Smooth muscle cell (in vitro differentiated cells): ENCODE measurements around the gene IL23R. TPM values are rescaled to one million over a fixed set of nuclear protein-coding genes. Genes with fewer than 3 reads are reported as not detected.
"Not testable (repeated sequence)": the region's sequence is repeated elsewhere in the genome, so short reads cannot be mapped to it uniquely, and the experiment has no call there.

Source experiments
- DNase-seq: peaks from one replicate; lab custom pipeline; 2025; ENCODE audit not compliant: unreplicated experiment; lab: John Stamatoyannopoulos, UW
- H2AFZ ChIP-seq: fragments of 200-600 bp; sonication (generic); 2 replicates; pipeline ENCODE4 v1.6.0; 2016; ENCODE audit warnings: antibody characterized with exemption, low read depth, mild to moderate bottlenecking
- H3F3A ChIP-seq: fragments of 200-600 bp; sonication (generic); 2 replicates; pipeline ENCODE4 v1.6.0; 2017; ENCODE audit warnings: antibody characterized with exemption, low read depth
- H3K27ac ChIP-seq: fragments of 200-600 bp; sonication (generic); 2 replicates; pipeline ENCODE4 v1.5.1; 2016; ENCODE audit warnings: low read depth, mild to moderate bottlenecking
- H3K27me3 ChIP-seq: fragments of 200-600 bp; sonication (generic); 2 replicates; pipeline ENCODE4 v1.6.1; 2016; ENCODE audit warnings: low read depth, mild to moderate bottlenecking
- H3K36me3 ChIP-seq: fragments of 200-600 bp; sonication (generic); 2 replicates; pipeline ENCODE4 v1.5.1; 2016; ENCODE audit warnings: low read depth
- H3K4me1 ChIP-seq: fragments of 200-600 bp; sonication (generic); 2 replicates; pipeline ENCODE4 v1.5.1; 2016; ENCODE audit warnings: low read depth
- H3K4me2 ChIP-seq: fragments of 200-600 bp; sonication (generic); 2 replicates; pipeline ENCODE4 v1.6.0; 2016; ENCODE audit warnings: mild to moderate bottlenecking
- H3K4me3 ChIP-seq: fragments of 200-600 bp; sonication (generic); 2 replicates; pipeline ENCODE4 v1.5.1; 2016; ENCODE audit warnings: mild to moderate bottlenecking
- H3K79me2 ChIP-seq: fragments of 200-600 bp; sonication (generic); 2 replicates; pipeline ENCODE4 v1.6.0; 2016; ENCODE audit warnings: low read depth, mild to moderate bottlenecking
- H3K9ac ChIP-seq: fragments of 200-600 bp; sonication (generic); 2 replicates; pipeline ENCODE4 v1.6.0; 2016; ENCODE audit warnings: low read depth
- H3K9me3 ChIP-seq: fragments of 200-600 bp; sonication (generic); replicated peaks from 2 replicates; pipeline ENCODE4 v1.5.1; 2016; ENCODE audit warnings: low read depth
- H4K20me1 ChIP-seq: fragments of 200-600 bp; sonication (generic); 2 replicates; pipeline ENCODE4 v1.6.0; 2016; ENCODE audit warnings: low read depth
- CTCF ChIP-seq: fragments of 200-600 bp; sonication (generic); IDR thresholded peaks from 2 replicates; pipeline ENCODE4 v1.5.1; 2017; ENCODE audit warnings: borderline replicate concordance, mild to moderate bottlenecking, antibody characterized with exemption; ENCODE audit not compliant: insufficient read depth, poor library complexity, severe bottlenecking
- WGBS: methylation state at CpG from one replicate; pipeline ENCODE4 v1.1.7; 2016; ENCODE audit warnings: low lambda C conversion rate; 5-methylcytosine and 5-hydroxymethylcytosine counted together
- polyA plus RNA-seq: library from polyadenylated mRNA; unstranded; fragments of >200 nt; fragmentation: Nextera tagmentation; extraction: Ambion mirVana; gene quantifications from 2 replicates; pipeline ENCODE4 v1.2.1, GENCODE V29; 2016
- total RNA-seq: library from RNA; depleted of rRNA; stranded (reverse); fragments of >200 nt; gene quantifications from 2 replicates; pipeline ENCODE4 v1.2.3, GENCODE V29; 2014

IL23R gene
- total and polyA plus RNA-seq, 2 experiments from 2014 or later, result not detected

GRCh38 chr1:67201891-67202290 is 35.6 kb downstream of the IL23R start:
- no peaks in the 10 kb centered on the region for H3K4me1 ChIP-seq
- no peaks in the 10 kb centered on the region for H4K20me1 ChIP-seq
- no peaks in the 10 kb centered on the region for H3K9me3 ChIP-seq
- no peak overlapping the region for H2AFZ ChIP-seq
- no peak for TF ChIP-seq CTCF
- DNase-seq, result no peak
- H3K79me2 ChIP-seq, result no peaks in the 10 kb centered on the region
- H3K4me2 ChIP-seq, result no peak overlapping the region
- H3F3A ChIP-seq, result no peaks in the 10 kb centered on the region
- H3K27me3 ChIP-seq, result no peaks in the 10 kb centered on the region
- no peaks in the 10 kb centered on the region for H3K36me3 ChIP-seq
- WGBS, result 100% methylated on average over 1 of the region's 1 CpG
- no peak overlapping the region for H3K4me3 ChIP-seq
- no peak overlapping the region for H3K9ac ChIP-seq
- no peak overlapping the region for H3K27ac ChIP-seq

- Histone ChIP-seq H3K9ac (no peak overlapping the region), H3K4me2 (no peak overlapping the region), H3K27ac (no peak overlapping the region), H3K79me2 (no peaks in the 10 kb centered on the region), H3K36me3 (no peaks in the 10 kb centered on the region), H3K4me3 (no peak overlapping the region), H3K27me3 (no peaks in the 10 kb centered on the region), H3K4me1 (no peaks in the 10 kb centered on the region), H2AFZ (no peak overlapping the region), H3K9me3 (no peaks in the 10 kb centered on the region), H4K20me1 (no peaks in the 10 kb centered on the region), H3F3A (no peaks in the 10 kb centered on the region)
- no peak for TF ChIP-seq CTCF
- no peak for DNase-seq
- 78% methylated on average over 8 of the region's 8 CpGs for WGBS
Measured at GRCh38 chr1:67204298-67204980, 38.2 kb downstream of the IL23R start.

- H2AFZ ChIP-seq, H3K9me3 ChIP-seq, H3K9ac ChIP-seq, H3K4me3 ChIP-seq, DNase-seq, H3K27ac ChIP-seq, H3K79me2 ChIP-seq, H3K4me2 ChIP-seq, H3K27me3 ChIP-seq, H3K4me1 ChIP-seq, H3F3A ChIP-seq, H4K20me1 ChIP-seq, H3K36me3 ChIP-seq: not testable (repeated sequence)
- WGBS, result 98% methylated on average over 5 of the region's 5 CpGs
Measured at GRCh38 chr1:67207398-67207797, 41.1 kb downstream of the IL23R start.

GRCh38 chr1:67208217-67208616 is 42.0 kb downstream of the IL23R start:
- H3K36me3 ChIP-seq, result no peaks in the 10 kb centered on the region
- no peak for TF ChIP-seq CTCF
- no peaks in the 10 kb centered on the region for H3K9me3 ChIP-seq
- no peak overlapping the region for H2AFZ ChIP-seq
- WGBS, result 39% methylated on average over 2 of the region's 2 CpGs
- no peaks in the 10 kb centered on the region for H3K4me1 ChIP-seq
- no peak for DNase-seq
- H3K4me3 ChIP-seq, result no peak overlapping the region
- no peak overlapping the region for H3K9ac ChIP-seq
- H3K27me3 ChIP-seq, result no peaks in the 10 kb centered on the region
- H3K27ac ChIP-seq, result no peak overlapping the region
- no peaks in the 10 kb centered on the region for H3F3A ChIP-seq
- H4K20me1 ChIP-seq, result no peaks in the 10 kb centered on the region
- H3K4me2 ChIP-seq, result no peak overlapping the region
- no peaks in the 10 kb centered on the region for H3K79me2 ChIP-seq
